ENCODE measurements around the gene PTPRO. TPM values are rescaled to one million over a fixed set of nuclear protein-coding genes. Genes with fewer than 3 reads are reported as not detected.

PTPRO gene
- polyA plus RNA-seq, 1 donor (not counting 4 experiments of a cell fraction or from before 2014, with no cell fraction given) = 0.17 TPM

- Histone ChIP-seq H3K4me3 (ENCODE audit: control insufficient read depth in 2 of 3, extremely low read depth in 1 of 3, insufficient read depth in 2 of 3, low read depth in 1 of 3, low read length in 3 of 3) (no peak overlapping the region), H4K20me1 (ENCODE audit: control insufficient read depth, extremely low read depth, insufficient read depth, low read length) (no peaks in the 10 kb centered on the region), H2AFZ (ENCODE audit: control insufficient read depth, low read length) (no peak overlapping the region), H3K9me1 (ENCODE audit: control insufficient read depth, extremely low read depth, insufficient read depth, low read length) (no peaks in the 10 kb centered on the region), H3K4me2 (ENCODE audit: control insufficient read depth, extremely low read depth, insufficient read depth, low read depth, low read length) (no peak overlapping the region), H3K27me3 (ENCODE audit: control insufficient read depth, extremely low read depth, insufficient read depth, low read length) (no peaks in the 10 kb centered on the region), H3K9me3 (ENCODE audit: control insufficient read depth, low read depth, low read length) (no peaks in the 10 kb centered on the region), H3K79me2 (ENCODE audit: control insufficient read depth, insufficient read depth, low read length) (no peaks in the 10 kb centered on the region), H3K27ac (ENCODE audit: control insufficient read depth, insufficient read depth, low read length) (no peak overlapping the region), H3K4me1 (ENCODE audit: control insufficient read depth, extremely low read depth, insufficient read depth, low read length) (no peaks in the 10 kb centered on the region), H3K36me3 (ENCODE audit: control insufficient read depth in 2 of 2, extremely low read depth in 1 of 2, insufficient read depth in 2 of 2, low read length in 2 of 2) (no peaks in the 10 kb centered on the region), H3K9ac (ENCODE audit: control insufficient read depth, extremely low read depth, insufficient read depth, low read length) (no peak overlapping the region)
- TF ChIP-seq EZH2 (IDR thresholded peaks at IDR 0.05; ENCODE audit: low read length) (no peak), CTCF (optimal IDR thresholded peaks at IDR 0.05 in 1 of 3, IDR thresholded peaks at IDR 0.05 in 1 of 3, conservative IDR thresholded peaks at IDR 0.05 in 1 of 3; ENCODE audit: extremely low read depth in 1 of 3, insufficient read depth in 2 of 3, low read length in 3 of 3) (no peak)
- DNase-seq (ENCODE audit: low read depth, low spot score) = no peak
- FAIRE-seq = no peak
- dilution Hi-C loops (cut with MboI; ENCODE audit: extremely low pct_ligation_motif_present, low sequenced_read_pairs) = no loop called here
Measured at GRCh38 chr12:15502211-15502610, 179.9 kb downstream of the PTPRO start.

GRCh38 chr12:15505616-15506015, 183.3 kb downstream of the PTPRO start:
- no peak for TF ChIP-seq EZH2 (IDR thresholded peaks at IDR 0.05; ENCODE audit: low read length)
- TF ChIP-seq CTCF (optimal IDR thresholded peaks at IDR 0.05 in 1 of 3, IDR thresholded peaks at IDR 0.05 in 1 of 3, conservative IDR thresholded peaks at IDR 0.05 in 1 of 3; ENCODE audit: extremely low read depth in 1 of 3, insufficient read depth in 2 of 3, low read length in 3 of 3) = no peak
- Histone ChIP-seq H3K27ac (ENCODE audit: control insufficient read depth, insufficient read depth, low read length) (no peak overlapping the region), H3K9me1 (ENCODE audit: control insufficient read depth, extremely low read depth, insufficient read depth, low read length) (no peaks in the 10 kb centered on the region), H4K20me1 (ENCODE audit: control insufficient read depth, extremely low read depth, insufficient read depth, low read length) (no peaks in the 10 kb centered on the region), H3K27me3 (ENCODE audit: control insufficient read depth, extremely low read depth, insufficient read depth, low read length) (no peaks in the 10 kb centered on the region), H3K4me2 (ENCODE audit: control insufficient read depth, extremely low read depth, insufficient read depth, low read depth, low read length) (no peak overlapping the region), H3K79me2 (ENCODE audit: control insufficient read depth, insufficient read depth, low read length) (no peaks in the 10 kb centered on the region), H3K9ac (ENCODE audit: control insufficient read depth, extremely low read depth, insufficient read depth, low read length) (no peak overlapping the region), H3K4me1 (ENCODE audit: control insufficient read depth, extremely low read depth, insufficient read depth, low read length) (no peaks in the 10 kb centered on the region), H3K4me3 (ENCODE audit: control insufficient read depth in 2 of 3, extremely low read depth in 1 of 3, insufficient read depth in 2 of 3, low read depth in 1 of 3, low read length in 3 of 3) (no peak overlapping the region), H3K9me3 (ENCODE audit: control insufficient read depth, low read depth, low read length) (no peaks in the 10 kb centered on the region), H3K36me3 (ENCODE audit: control insufficient read depth in 2 of 2, extremely low read depth in 1 of 2, insufficient read depth in 2 of 2, low read length in 2 of 2) (no peaks in the 10 kb centered on the region), H2AFZ (ENCODE audit: control insufficient read depth, low read length) (no peak overlapping the region)
- FAIRE-seq = no peak
- no peak for DNase-seq (ENCODE audit: low read depth, low spot score)
- dilution Hi-C loops (cut with MboI; ENCODE audit: extremely low pct_ligation_motif_present, low sequenced_read_pairs) = no loop called here

All from keratinocyte (primary cell).